Measurements from ENCODE around the gene TSPAN9.

The TSPAN9 gene

DNA sequence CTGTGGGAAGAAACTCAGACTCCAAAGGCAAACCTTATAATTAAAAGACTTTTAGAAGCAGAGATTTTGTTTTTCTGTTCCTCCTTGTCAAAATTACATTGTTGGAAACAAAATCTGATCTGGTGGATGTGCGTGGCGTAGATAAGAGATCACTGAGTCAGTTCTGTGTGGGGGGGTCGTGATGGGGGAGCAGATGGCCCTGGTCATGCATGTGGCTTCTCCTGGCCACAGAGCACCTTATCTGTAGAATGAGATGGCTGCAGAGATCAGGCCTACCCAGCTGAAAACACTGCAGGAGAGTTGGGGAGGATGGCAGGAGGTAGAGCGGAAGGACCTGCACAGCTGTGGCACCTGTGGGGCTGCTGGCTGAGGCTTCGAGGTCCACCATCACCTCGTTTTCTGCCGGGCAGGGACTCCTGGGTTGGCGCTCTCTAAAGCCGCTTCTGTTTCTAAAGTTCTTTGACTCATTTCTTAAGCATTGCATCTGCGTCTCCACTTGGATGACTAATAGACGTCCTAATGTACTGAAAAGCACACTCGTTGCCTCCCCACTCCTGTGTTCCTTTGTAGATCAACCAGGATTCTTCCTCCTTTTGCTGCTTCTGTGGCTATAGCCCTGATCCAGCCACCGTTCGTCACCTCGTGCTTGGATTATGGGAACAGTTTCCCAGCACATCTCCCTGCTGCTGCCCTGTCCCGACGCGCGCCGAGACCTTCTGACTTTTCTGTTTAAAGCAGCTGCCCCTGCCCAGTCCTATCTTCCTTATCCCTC is 93.4 kb downstream of the TSPAN9 start:
- peak; percentile 91 for DNase-seq

DNA sequence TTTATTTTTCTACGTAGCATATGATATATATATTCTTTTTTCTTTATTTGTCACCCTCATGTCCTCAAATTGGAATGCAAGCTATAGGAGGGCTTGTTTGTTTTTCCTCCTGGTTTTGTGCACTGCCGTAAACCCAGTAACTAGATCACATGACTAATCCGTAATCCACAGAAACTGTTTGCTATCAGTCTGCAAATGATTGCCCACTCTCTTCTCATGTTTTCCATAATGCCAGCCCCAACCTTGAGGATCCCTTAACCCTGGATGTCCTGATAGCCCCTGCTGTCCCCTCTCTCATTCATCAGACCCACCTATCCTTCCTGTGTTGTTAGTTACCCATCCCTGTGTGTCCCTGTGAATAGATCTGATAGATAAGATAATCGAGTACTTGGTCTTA is 94.0 kb downstream of the TSPAN9 start:
- no peak for DNase-seq

DNA sequence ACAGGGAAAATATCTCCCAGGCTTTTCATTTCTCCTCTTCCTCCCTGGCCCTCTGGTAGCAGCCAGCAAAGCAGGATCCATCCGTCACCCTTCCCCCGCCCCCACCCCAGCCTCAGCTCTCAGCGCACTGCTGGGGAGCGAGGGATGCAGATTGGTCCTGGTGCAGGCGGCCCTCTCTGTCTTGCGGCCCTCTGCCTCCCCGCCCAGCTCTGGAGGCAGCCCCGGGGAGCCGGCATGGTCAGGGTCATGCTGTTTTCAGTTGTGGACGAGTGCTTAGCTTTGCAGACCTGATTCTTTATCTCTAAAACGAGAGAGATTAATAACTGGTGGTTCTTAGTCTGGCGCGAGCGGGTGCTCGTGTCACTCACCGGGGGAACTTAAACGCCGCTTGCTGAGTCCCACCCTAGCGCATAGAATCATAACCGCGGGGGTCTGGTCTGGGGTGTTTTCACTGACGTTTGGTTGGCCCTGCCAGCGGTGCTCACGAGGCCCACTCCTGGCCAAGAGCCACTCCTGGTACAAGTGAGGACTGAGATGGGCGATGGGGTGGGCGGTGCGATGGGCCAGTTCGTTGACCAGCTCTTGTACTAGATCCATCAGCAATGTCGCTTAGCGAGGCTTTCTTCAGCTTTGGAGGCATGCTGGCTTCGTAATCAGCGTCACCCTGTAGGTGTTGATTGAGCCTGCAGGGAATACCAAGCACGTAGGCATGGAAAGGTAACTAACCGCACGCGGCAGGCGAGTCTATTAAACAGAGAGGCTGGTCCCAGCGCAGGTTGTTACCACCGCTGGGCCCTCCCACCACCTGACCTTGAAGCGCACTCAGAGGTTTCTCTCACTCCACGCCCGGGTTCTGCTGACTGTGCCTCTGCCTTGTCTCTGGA is 95.2 kb downstream of the TSPAN9 start:
- DNase-seq = no peak

DNA sequence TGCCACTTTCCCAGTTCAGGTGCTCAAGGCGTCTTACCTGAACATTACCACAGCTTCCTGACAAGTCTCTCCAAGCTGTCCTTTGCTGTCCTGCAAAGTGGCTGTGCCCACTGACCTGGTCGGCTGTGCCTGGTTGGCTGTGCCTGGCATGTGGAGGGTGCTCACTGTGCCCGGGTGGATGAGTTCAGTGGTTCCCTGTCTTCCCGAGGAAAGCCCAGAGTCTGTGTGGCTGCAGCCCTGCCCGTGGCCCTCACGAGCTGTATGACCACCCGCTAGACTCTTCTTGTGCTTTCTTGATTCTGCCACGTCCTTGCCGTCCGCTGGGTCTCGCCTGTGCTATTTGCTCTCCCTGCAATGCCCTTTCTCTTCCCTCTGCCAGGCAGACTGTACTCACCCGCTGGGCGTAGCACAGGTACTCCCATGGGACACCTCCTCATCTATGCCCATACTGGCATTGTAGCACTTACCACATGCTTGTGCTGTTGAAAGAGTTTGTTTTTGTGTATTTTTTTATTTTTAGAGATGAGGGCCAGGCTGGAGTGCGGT is 95.9 kb downstream of the TSPAN9 start:
- no peak for DNase-seq

DNA sequence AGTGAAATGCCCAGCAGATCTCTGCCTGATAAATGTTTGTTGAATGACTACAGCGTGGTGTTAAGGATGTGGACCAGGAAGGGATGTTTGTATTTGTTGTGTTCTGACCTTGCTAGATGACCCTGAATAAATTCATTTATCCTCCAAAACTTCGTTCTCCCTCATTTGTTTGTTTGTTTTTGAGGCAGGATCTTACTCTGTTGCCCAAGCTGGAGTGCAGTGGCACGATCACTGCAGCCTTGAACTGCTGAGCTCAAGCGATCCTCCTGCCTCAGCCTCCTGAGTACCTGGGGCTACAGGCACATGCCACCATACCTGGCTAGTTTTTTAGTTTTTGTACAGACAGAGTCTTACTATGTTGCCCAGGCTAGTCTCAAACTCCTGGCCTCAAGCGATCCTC is 96.7 kb downstream of the TSPAN9 start:
- no peak for DNase-seq

DNA sequence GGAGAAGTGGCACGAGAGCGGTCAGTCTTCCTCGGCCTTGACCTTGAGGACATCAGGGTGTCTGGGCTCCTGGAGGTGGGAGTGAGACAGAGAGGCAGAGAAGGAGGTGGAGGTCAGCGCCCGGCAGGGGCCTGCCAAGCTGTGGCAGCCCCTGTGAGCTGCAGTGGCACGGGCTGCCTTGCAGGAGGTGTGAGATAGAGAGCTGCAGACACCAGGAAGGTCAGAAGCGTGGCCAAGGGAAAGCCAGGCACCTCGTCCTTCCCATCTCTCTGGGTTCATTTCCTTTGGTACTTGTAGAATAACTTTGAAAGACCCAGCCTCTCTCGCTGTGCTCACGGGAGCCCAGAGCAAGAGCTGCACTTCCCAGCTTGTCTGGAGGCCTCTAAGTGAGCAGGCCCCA is 98.1 kb downstream of the TSPAN9 start:
- DNase-seq = no peak

DNA sequence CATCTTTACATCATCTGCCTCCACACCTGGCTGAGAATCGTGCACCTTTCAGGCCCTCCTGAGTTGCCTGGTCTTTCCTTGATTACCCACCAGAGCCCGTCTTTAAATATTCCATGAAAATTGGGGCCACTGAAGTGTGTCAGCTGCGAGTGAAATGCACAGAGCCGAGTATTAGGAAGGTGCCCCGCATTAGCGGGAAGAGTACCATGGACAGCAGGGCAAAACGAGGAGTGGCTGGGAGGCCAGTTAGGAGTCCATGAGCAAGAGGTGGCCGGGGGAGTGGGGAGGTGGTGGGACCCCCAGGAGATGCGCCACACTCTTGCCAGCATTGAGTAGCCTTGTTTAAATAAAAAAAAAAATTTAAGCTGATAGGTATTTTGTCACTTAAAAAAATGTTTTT is 99.6 kb downstream of the TSPAN9 start:
- no peak for DNase-seq

DNA sequence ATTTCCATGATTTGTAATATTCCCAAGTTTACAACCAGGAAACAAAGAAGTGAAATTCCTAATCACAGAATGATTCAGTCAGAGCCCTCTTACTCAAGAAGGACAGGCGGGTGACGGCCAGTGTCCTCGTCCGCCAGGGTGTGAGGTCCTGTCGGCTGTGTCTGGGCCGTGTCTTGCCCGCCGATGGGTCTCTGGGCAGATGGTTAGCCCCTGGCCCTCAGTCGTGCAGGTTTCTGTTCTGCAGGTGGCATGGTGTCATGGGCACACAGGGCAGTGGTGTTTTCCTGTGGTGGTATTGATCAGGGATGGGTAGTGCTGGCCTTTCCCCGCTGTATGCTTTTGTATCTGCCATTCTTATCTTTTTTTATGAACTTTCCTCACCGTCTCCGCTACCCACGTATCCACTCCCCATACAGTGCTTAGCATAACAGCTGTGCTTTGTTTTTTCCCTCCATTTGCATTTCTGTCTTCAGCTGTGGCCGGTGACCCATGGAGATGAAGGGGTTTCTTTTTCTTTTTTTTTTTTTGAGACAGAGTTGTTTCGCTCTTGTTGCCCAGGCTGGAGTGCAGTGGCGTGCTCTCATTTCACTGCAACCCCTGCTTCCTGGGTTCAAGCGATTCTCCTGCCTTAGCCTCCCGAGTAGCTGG is 100.7 kb downstream of the TSPAN9 start:
- no peak for DNase-seq

DNA sequence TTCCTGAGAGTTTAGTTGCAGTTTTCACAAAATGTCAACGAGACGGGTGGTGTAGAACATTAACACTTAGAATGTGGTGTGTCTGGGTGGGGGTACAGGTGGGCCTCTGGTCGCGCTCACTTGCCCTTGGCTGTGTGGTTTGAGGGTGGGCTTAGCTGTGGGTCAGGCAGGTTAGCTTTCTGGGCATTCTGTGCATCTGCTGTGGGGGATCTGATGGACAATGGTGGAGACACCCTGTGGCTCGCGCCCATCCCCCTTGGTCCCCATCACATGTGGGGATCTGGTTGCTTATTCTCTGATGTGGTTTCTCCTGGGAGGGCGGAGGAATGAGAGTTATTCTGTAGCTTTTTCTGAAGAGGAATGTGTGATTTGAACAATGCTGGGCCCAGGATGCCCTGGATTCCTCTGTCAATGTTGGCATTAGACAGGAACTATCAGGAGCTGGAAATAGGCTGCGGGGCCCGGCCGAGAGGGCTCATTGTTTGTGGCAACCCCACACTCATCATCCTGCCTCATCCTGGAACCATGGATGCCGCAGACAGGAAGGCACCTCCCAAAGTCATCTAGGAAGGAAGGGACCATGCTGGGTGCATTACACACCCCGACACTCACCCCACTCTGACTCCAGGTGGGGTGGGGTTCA is 101.6 kb downstream of the TSPAN9 start:
- DNase-seq = no peak

DNA sequence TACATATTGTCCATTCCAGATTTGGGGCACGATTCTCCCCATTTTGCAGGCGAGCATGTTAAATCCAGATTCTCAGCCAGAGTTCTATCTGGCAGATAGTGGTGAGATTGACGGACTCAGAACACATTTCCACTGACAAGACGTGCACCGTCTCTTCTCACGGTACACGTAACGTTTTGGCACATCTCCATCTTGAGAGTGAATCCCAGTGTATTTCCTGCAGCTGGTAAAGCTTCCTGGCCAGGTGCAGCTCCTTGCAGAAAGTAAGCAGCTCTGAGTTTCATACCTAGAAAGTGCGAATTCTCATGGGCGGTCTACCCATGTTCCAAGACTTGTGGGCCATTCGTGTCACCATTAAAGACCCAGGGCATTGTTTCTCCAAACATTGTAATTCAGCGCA is 102.6 kb downstream of the TSPAN9 start:
- no peak for DNase-seq

DNA sequence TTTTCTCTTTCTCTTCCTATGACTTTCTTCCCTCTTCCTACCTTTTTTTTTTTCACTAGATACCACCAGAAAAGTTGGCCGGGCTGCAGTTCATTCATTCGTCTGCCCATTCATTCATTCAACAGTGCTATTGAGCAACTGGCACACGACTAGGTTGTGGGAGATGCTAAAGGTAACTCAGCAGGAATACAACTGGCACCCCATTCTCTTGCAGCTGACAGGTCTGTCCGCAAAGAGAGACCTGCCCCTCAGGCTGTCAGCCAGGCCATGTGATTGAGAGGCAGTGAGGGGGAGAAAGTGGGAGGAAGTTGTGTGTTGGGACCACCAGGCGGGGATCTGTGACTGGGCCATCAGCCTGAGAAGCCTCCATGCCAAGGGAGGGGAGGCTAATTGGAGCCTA is 105.2 kb downstream of the TSPAN9 start:
- no peak for DNase-seq

DNA sequence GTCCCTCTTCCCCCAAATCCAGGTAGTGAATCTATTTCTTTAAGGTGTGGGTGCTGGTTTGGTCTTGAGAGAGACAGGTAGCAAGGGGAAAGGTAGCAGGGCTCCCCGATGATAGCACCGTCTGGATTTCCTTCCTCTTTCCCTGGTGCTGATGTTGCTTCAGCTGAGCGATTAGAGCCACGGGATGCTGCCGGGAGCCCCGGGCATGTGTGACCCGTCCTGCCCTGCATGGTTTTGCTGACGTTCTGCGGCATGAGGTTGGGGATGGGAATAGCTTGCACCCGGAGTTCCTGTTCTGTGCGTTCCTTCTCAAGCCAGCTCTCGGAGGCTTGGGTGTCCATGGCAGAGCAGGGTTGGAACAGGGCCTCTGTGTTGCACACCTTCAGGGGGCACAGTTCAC is 107.3 kb downstream of the TSPAN9 start:
- DNase-seq = no peak

DNA sequence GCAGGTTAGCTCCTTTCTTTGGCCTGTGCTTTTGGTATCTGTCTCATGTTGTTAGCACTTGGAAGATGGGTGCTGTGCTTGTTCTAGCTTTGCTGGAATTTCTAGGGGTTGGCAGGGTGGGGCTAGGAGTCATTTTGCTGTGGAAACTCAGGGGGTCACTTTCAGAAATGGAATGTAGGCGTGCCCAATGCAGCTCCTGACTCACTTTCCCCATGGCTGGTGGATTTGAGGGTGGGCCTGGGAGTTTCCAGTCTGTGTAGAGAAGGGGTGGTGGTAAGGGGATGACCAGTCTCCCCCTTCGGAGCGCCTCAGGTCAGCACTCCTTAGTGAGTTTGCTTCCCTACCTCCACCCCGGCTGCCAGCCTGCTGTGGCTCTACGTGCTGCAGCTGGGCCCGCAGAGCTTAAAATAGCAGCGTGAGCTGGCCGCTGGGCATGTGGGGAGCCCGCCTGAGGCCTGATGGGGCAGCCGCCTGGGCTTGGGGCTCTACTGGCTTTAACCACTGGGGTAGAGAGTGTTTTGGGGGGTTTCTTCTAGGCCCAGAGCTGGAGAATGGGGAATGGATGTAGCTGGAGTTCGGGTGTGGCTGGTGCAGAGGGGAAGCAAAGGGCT is 108.2 kb downstream of the TSPAN9 start:
- no peak for DNase-seq

DNA sequence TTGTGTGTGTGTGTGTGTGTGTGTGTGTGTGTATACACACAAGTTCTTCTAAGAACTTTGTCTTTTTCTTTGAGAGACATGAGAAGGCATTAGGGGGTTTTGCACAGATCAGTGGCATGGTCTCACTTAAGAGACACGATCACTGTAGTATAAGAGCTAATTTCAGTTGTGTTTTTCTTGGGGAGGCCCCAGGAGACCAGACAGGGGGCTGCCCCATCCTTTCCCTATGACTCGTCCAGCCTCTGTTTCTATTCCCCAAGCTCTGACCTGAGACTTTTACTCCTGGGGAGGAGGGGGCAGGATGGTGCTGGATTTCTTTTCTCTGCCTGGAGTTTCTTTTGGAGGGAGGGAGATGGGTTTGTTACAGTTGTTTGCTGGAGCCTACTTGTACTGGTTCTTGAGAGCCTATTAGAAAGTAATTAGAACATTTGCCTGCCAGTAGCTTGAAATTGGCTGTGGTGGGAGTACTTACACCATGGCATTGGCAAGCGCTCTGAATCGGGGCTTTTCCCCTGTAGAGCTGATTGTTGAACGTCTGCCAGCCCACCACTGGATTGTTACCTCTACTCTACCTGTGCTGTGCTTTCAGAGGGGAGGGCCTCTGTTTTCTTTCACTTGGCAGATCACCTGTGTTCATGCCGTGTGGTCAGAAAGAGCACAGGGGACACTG is 109.5 kb downstream of the TSPAN9 start:
- no peak for DNase-seq

DNA sequence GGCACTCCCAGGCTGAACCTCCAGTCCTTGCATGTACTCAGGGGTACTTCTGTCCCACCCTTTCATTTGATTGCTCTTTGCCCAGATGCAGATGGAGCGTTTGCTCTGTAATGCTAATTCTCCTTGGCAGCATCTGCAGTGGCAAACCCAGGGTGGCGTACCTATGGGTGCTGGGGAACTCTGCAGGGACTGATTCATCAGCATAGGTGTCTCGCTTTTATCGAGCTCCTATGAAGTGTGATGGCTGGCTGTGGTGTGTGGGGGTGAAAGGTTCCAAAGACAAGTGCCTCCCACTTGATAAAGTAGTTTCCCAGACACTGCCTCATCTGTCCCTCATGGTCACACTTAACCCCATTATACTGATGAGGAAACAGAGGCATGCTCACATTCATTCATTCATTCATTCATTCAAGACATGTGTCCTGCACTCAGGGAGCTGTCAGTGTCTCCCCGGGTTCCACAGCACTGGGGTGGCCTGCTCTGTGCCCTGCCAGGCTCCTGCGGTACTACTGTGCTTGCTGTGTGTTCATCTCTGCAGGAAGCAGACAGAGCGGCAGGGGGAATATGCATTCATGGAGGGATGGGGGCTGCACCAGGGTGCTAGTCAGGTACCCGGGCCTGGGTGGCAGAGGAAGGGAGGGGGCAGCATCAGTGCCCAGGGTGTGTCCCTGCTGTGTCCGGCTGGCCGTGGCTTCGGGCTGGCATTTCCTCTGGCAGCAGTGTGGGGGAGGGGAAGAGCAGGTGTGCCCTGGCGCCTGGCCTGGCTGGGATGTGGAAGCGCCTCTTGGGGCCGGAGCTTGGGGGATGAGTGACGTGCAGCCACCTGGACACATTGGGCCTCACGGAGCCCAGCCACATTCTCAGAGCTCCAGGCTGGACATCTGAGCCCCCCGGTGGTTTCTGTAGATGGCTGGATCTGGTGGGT is 110.9 kb downstream of the TSPAN9 start:
- DNase-seq = no peak

DNA sequence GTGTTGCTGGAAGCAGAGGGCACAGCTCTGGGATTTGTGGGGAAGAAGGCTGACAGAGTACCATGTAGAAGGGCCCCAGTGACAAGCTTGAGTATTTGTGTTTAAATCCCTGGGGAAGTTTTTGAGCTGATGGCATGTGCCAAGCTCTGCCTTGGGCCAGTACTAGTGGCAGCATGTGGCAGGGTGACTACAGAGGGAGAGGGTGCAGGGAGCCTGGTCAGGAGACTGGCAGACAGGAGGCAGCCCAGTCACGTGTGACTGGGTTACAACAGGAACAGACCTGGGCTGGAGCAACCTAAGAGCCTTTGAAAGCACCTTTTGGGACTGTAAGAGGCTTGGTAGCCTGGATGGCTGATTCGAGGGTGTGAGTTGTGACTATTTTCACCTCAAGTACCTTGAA is 112.1 kb downstream of the TSPAN9 start:
- DNase-seq = no peak

DNA sequence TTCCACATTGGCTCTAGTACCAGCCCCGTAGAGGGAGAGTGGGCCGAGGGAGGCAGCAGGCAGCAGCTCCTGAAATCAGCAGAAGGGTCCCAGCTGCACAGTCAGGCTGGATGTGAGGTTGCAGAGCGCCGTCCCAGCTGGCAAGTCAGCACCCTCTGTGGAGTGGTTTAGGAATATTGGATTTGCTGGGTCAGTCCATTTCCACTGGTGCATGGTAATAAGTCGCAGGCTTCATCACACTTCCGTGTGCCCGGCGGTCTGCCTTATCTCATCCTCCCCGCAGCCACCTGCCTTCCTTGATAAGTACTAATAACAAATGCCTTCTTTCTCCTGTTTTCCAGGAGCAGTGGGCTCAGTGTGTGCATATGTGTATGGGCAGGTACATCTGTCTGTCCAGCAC is 112.9 kb downstream of the TSPAN9 start:
- DNase-seq = no peak

DNA sequence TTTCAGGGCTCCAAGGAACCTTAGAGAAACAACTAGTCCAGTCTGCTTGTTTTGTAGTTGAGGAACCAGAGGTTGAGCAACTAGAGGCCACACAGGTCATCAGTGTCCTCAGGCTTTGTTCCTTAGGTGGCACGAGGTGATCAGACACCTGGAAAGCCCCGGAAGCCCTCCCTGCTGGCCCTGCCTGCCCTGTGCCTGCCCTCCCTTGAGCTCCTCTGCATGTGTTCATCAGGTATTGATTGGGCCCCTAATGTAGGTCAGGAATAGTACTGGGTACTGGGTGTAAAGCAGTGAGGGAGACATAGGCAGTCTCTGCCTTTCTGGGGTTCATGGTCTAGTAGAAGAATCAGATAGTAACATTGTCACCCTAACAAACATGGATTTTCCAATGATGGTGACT is 114.3 kb downstream of the TSPAN9 start:
- no peak for DNase-seq

DNA sequence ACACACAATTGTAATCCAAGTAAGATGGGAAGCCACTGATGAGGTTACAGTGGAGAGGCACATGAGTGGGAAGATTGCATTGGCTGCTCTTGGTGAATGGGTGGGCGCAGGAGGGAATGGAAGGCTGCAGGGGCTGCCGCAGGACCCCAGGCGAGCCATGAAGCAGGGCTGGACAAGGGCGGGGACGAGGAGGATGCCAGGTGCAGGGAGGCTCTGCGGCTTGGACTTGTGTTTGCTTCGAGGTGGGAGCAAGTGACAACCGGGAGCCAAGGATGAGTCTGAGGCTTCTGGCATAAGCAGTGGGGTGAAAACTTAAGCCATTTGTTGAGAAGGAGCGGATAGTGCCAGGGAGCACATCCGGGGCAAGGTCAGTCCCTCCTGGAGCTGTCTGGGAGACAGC is 115.0 kb downstream of the TSPAN9 start:
- DNase-seq = no peak

DNA sequence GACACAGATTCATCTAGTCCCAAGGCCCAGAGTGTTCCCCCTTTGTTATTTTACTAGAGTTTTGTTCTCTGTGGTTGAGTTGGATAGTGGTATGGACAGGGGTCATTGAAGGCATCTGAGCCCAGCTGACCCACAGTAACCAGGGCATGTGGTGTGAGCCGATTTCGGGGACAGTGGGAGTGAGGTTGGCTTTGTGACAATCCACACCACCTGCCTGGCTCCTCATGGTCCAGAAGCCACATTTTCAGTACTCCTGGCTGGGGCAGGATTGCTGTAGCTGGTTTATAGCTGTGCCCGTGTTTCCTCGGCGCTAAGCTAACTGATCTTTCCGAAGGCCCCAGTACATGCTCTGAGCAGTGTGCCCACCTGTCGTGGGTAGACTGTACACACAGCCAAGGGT is 116.0 kb downstream of the TSPAN9 start:
- DNase-seq = no peak

DNA sequence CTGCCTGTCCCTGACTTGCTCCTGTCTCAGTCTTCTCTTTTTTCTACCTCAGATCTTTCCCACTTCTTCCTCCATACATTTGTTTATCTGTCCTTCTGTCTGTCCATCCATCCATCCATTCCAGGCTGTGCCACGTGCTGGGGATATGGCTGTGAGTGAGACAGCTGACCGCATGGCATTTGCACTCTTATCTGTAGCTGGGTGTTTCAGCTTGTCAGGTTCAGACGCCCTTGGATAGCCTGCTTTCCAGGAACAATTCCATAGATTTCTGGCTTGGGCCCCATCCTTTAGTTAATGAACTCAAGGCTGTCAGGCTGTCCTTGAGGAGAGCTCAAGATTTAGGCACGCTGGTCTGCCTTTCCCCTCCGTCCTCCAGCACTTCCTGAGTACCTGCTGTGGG is 116.6 kb downstream of the TSPAN9 start:
- DNase-seq = no peak
